ENCODE results near the gene HNRNPA1L2.
"Not testable (repeated sequence)": the region's sequence is repeated elsewhere in the genome, so short reads cannot be mapped to it uniquely, and the experiment has no call there.

The HNRNPA1L2 gene

GRCh38 chr13:52665325-52665724 is 23.1 kb downstream of the HNRNPA1L2 start:
- DNase-seq (ENCODE audit: insufficient read length, low spot score): no peak
- no peak for TF ChIP-seq POLR2A (IDR thresholded peaks at IDR 0.05; ENCODE audit: low read depth, low read length)
- FAIRE-seq: no peak

GRCh38 chr13:52669677-52670076 is 27.4 kb downstream of the HNRNPA1L2 start:
- DNase-seq (ENCODE audit: insufficient read length, low spot score): no peak
- no peak for TF ChIP-seq POLR2A (IDR thresholded peaks at IDR 0.05; ENCODE audit: low read depth, low read length)
- FAIRE-seq: no peak

- FAIRE-seq (no peak), DNase-seq (ENCODE audit: insufficient read length, low spot score) (no peak)
- TF ChIP-seq POLR2A (IDR thresholded peaks at IDR 0.05; ENCODE audit: low read depth, low read length): no peak
Observed at GRCh38 chr13:52670726-52671125, 28.5 kb downstream of the HNRNPA1L2 start.

GRCh38 chr13:52673465-52673864 is 31.2 kb downstream of the HNRNPA1L2 start:
- DNase-seq (ENCODE audit: insufficient read length, low spot score) (no peak), FAIRE-seq (no peak)
- TF ChIP-seq POLR2A (IDR thresholded peaks at IDR 0.05; ENCODE audit: low read depth, low read length): no peak

- no peak for DNase-seq (ENCODE audit: insufficient read length, low spot score)
- no peak for FAIRE-seq
- TF ChIP-seq POLR2A (IDR thresholded peaks at IDR 0.05; ENCODE audit: low read depth, low read length): no peak
Observed at GRCh38 chr13:52677823-52678222, 35.6 kb downstream of the HNRNPA1L2 start.

DNA sequence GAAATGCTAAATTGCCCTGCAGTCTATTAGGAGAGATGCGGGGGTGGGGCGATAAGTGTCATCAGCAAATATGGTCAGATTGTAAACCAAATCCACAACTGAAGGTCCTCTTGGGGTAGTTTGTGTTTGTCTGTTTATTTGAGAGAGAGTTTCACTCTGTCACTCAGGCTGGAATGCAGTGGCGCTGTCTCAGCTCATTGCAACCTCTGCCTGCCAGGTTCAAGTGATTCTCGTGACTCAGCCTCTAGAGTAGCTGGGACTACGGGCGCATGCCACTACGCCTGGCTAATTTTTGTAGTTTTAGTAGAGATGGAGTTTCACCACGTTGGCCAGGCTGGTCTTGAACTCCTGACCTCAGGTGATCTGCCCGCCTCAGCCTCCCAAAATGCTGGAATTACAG is 43.6 kb downstream of the HNRNPA1L2 start:
- not testable (repeated sequence) for DNase-seq (ENCODE audit: insufficient read length, low spot score); FAIRE-seq

DNA sequence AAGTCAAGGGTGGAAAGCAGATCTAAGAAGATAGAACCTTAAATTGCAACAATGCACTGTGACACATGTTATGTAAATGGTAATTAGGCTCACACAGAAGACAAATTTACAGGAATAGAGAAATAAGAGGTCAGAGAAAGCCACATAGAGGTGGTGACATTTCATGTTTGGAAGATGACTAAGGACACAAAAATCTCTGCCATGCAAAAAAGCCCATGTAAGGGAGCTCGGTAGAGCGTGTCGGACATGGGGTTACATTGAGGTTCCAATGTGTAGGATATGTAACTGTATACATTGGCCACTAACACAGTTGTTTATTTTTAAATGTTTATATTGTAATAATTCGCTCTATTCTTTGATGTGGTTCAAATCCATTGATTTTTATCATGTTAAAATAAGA is 44.1 kb downstream of the HNRNPA1L2 start:
- no peak for TF ChIP-seq POLR2A (IDR thresholded peaks at IDR 0.05; ENCODE audit: low read depth, low read length)
- FAIRE-seq (no peak), DNase-seq (ENCODE audit: insufficient read length, low spot score) (no peak)

Measured in H54 (cell line).